Mucosa of gallbladder (tissue), 1 donor: ENCODE measurements around the gene ZRANB3. TPM values are rescaled to one million over a fixed set of nuclear protein-coding genes. Genes with fewer than 3 reads are reported as not detected.
"Not testable (repeated sequence)": the region's sequence is repeated elsewhere in the genome, so short reads cannot be mapped to it uniquely, and the experiment has no call there.

Source experiments
- DNase-seq: peaks from one replicate; pipeline ENCODE4 v3.0.0-alpha.2; 2020; ENCODE audit warnings: low spot score
- total RNA-seq: library from RNA; stranded (reverse); gene quantifications from one replicate; pipeline ENCODE4 v1.2.1, GENCODE V29; 2021
- donor health status: DM: no; HTN: no; CAD: no.

ZRANB3 gene
- total RNA-seq, 1 donor from 2014 or later, result 4.8 TPM

DNA sequence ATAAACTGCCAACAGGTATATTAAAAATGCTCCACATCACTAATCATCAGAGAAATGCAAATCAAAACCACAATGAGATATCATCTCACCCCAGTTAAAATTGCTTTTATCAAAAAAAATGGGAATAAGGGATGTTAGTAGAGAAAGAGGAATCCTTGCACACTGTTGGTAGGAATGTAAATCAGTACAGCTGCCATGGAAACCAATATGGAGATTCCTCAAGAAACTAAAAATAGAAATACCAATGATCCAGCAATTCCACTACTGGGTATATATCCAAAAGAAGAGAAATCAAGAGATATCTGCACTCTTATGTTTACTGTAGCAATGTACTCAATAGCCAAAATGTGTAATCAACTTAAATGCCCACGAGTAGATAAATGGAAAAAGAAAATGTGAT is 40.6 kb downstream of the ZRANB3 start:
- no peak for DNase-seq

DNA sequence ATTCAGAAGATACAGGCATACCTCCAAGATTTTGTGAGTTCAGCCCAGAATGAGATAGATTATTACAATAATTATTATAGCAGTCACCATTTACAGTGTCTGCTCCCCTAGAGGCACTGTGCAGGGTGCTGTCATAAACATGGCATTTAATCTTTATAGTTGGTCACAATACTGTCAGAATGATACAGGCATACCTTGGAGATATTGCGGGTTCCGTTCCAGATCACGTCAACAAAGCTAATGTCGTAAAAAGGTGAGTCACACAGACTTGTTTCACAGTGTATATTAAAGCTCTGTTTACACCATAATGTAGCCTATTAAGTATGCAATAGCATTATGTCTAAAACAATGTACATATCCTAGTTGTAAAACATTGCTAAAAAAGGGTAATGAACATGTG is 45.6 kb downstream of the ZRANB3 start:
- DNase-seq, result no peak

DNA sequence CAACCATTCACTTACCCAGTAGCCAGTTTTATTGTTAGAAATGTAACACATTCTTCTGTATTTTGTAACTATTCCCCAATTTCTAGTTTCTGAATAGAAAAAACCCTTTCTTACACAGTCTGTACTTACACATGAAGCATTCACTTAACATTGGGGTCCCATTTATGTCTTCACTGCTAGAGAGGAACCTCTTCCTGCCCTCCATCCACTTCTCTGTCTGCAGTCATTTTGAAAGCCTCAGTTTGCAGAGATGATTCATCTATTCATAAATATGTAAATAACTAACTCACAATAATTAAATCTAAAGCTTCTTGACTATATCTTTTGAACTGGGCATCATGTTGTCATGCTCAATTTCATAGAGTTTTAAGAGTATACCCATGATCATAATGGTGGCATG is 55.9 kb downstream of the ZRANB3 start:
- DNase-seq, result no peak

DNA sequence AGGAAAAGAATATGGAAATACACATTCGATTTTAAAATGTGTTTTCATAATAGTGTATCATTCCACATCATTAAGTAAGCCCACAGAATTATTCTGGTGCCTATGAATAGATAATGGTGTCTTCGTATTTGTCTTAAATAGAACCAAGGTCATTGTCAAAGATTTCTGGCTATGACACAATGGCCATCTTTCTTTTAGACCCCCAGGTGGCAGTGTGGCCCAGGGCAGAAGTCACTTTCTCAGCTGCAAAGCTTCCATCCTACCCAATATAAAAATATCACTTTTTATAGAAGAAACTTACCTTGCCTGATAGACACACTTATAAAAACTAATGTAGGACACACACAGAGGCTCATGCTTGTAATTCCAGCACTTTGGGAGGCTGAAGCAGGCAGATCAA is 57.5 kb downstream of the ZRANB3 start:
- DNase-seq, result no peak

DNA sequence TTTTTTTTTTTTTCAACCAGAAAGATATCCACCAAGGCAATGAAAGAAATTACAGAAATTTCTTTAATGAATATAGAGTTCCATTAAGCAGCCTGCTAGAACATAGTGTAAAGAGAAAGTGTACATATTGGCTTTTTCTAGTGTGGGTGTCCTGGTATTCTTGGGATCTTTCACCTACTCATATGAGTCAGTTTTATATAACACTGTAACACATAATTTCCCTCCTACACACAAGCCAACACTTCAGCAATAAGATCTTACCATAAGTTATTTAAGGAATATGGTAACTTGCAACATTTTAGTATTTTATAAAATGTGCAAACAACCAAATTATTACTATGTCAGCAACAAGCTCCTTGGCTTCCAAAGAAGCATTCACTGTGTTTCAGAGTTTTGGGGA is 59.9 kb downstream of the ZRANB3 start:
- DNase-seq, result no peak

DNA sequence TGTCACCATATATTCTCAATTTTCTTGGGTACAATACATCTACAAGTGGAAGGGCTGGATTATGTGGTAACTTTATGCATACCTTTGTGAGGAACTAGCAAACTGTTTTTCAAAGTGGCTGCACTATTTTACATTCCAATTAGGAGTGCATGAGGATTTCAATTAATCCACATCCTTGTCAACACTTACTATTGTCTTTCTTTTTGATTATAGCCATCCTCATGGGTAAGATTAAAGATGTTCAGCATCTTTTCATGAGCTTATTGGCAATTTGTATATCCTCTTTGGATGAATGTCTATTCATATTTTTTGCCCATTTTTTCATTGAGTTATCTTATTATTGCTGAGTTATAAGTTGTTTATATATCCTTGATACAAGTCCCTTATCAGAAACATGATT is 73.7 kb downstream of the ZRANB3 start:
- DNase-seq, result no peak

DNA sequence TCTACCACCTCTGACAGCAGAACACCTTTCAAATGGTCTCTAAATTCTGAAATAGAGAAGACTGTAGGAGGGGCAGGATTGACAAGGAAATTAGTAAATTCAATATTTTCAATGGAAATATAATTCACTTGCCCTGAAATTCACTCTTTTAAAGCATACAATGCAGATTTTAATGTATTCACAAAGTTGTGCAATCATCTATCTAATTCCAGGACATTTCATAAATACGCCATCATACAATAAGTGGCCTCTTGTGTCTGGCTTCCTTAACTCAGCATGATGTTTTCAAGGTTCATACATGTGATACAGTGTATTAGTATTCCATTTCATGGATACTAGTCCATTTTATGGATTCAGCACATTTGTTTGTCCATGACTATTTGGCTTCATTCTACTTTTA is 74.2 kb downstream of the ZRANB3 start:
- no peak for DNase-seq

DNA sequence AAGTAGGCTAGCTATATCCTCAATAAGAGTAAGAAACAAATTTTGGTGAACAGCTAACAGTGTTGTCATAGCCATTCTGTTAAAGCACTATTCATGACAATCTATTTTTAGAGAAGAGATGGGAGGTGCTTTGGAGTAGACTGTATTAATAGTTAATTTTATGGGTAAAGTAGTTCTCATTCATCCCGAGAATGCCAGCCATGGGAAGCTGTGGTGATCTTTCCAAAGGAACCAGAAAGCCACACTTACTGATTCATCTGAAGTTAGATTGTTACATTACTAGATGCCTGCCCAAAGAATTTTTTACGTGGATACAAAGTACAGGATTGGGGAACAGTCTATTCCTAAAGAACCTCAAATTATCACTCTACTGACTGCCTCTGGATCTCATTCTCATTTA is 74.6 kb downstream of the ZRANB3 start:
- no peak for DNase-seq

DNA sequence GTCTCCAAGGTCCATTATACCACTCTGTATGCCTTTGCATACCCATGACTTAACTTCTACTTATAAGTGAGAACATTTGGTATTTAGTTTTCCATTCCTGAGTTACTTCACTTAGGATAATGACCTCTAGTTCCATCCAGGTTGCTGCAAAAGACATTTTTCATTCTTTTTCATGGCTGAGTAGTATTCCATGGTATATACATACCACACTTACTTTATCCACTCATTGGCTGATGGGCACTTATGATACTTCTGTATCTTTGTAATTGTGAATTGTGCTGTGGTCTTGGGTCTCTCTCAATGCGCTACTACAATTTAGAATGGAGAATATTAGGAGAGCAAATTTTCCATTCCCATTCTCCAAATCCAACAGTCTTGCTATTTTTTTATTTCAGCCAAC is 76.4 kb downstream of the ZRANB3 start:
- no peak for DNase-seq

DNA sequence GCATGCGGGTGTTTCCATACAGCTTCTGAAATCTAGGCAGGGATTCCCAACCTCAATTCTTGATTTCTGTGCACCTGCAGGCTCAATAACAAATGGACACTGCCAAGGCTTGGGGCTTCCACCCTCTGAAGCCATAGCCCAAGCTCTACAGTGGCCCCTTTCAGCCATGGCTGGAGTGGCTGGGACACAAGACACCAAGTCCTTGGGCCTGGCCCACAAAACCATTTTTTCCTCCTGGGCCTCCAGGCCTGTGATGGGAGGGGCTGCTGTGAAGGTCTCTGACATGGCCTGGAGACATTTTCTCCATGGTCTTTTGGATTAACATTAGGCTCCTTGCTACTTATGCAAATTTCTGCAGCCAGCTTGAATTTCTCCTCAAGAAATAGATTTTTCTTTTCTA is 78.0 kb downstream of the ZRANB3 start:
- not testable (repeated sequence) for DNase-seq

DNA sequence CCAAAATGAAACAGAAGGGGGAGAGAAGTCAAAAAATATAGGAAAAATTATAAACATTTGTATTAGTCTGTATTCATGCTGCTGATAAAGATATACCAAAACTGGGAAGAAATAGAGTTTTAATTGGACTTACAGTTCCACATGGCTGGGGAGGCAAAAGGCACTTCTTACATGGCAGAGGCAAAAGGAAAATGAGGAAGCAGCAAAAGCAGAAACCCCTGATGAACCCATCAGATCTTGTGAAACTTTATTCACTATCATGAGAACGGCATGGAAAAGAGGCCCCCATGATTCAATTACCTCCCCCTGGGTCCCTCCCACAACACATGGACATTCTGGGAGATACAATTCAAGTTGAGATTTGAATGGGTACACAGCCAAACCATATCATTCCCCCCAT is 79.1 kb downstream of the ZRANB3 start:
- no peak for DNase-seq

DNA sequence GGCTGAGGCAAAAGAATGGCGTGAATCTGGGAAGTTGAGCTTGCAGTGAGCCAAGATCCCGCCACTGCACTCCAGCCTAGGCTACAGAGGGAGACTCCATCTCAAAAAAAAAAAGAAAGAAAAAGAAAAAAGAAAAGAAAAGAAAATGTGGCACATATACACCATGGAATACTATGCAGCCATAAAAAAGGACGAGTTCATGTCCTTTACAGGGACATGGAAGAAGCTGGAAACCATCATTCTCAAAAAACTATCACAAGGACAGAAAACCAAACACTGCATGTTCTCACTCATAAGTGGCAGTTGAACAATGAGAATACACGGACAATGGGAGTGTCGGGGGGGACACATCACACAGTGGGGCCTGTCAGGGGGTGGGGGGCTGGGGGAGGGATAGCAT is 88.0 kb downstream of the ZRANB3 start:
- not testable (repeated sequence) for DNase-seq

DNA sequence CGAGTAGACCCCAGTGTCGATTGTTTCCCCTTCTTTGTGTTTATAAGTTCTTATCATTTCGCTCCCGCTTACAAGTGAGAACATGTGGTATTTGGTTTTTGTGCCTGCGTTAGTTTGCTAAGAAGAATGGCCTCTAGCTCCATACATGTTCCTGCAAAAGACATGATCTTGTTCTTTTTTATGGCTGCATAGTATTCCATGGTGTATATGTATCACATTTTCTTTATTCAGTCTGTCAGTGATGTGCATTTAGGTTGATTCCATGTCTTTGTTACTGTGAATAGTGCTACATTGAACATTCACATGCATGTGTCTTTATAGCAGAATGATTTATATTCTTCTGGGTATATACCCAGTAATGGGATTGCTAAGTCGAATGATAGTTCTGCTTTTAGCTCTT is 95.9 kb downstream of the ZRANB3 start:
- not testable (repeated sequence) for DNase-seq

DNA sequence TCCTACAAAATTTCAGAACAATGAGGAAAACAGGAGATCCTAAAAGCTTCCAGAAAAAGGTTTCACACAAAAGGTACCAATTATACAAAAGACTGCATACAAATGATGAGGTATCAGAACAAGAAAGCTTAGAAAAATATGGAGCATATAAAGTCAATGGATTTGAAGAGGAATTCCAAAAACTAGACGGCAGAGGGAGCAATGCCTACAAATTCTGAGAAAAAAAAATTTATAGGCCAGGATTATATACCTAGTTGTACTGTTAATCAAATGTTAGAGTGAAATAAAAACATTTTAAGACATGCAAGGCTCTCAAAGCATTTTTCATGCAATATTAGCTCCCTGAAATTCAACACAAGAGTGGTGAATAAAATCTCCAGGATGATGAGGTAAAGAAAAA is 106.2 kb downstream of the ZRANB3 start:
- DNase-seq, result no peak

DNA sequence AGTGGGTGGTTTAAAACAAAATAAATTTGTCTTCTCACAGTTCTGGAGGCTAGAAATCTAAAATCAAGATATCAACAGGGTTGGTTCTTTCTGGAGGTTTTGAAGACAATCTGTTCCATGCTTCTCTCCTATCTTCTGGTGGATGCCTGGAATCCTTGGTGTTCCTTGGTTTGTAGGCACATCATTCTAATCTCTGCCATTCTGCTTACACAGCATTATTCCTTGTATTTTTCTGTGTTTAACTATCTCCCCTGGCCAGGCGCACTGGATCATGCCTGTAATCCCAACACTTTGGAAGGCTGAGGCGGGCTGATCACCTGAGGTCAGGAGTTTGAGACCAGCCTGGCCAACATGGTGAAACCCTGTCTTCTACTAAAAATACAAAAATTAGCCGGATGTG is 108.1 kb downstream of the ZRANB3 start:
- no peak for DNase-seq

DNA sequence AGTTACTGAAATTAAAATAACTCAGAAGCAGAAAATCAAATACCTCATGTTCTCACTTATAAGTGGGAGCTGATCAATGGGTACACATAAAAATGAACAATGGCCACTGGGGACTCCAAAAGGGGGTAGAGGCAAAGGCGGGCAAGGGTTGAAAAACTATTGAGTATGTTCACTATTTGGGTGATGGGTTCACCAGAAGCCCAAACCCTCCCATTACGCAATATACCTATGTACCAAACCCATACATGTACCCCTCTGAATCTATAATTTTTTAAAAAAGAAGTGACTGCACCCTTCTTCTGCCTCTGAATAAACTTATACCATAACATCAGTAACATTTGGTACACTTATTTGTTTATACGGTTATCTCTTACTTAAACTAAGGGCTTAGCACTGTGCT is 119.4 kb downstream of the ZRANB3 start:
- DNase-seq, result no peak

DNA sequence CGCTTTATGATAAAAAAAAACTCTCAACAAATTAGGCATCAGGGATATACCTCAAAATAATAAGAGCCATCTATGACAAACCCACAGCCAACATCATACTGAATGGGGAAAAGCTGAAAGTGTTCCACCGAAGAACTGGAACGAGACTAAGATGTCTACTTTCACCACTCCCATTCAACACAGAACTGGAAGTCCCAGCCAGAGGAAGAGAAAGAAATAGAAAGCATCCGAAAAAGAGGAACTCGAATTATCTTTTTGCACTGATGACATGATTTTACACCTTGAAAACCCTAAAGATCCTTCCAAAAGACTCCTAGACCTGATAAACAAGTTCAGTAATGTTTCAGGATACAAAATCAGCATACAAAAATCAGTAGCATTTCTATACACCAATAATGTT is 121.6 kb downstream of the ZRANB3 start:
- no peak for DNase-seq

DNA sequence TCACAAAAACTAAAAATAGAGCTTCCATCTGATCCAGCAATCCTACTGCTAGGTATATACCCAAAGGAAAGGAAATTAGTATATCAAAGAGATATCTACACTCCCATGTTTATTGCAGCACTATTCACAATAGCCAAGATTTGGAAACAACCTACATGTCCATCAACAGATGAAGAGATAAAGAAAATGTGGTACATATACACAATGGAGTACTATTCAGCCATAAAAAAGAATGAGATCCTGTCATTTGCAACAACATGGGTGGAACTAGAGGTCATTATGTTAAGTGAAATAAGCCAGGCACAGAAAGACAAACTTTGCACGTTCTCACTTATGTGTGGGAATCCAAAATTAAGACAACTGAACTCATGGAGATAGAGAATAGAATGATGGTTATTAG is 134.8 kb downstream of the ZRANB3 start:
- DNase-seq, result not testable (repeated sequence)

DNA sequence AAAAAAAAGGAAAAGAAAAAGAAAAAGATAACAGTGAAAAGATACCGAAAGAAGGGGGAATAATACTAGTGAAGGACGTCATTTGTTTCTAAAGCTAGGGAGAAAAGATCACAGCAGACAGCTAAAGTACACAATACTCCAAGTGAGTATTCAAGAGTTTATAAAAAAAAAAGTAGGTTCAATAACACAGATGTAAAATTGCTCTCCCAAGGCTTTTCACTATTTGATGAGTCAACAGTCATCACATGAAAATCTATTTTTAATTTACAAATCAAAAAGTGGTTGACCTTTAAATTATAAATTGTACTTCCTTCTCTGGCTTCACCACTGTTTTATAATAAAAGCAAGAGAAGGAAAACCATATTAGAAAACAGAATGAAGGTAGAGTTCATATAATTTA is 144.0 kb downstream of the ZRANB3 start:
- DNase-seq, result no peak

DNA sequence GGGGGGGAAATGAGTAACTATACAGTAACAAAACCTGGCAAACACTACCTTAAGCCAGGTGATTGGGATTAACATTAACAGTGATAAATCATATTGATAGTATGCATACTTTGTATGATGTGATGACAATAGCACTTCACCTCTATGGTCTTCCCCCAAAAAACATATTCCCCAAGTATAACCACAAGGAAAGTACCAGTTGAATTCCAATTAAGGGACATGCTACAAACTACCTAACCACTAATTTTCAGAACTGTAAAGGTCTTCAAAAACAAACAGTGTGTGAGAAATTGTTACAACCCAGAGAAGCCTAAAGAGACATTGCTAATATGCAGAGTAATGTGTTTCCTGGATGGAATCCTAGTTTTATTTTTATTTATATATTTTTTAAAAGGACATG is 152.4 kb downstream of the ZRANB3 start:
- DNase-seq, result no peak

DNA sequence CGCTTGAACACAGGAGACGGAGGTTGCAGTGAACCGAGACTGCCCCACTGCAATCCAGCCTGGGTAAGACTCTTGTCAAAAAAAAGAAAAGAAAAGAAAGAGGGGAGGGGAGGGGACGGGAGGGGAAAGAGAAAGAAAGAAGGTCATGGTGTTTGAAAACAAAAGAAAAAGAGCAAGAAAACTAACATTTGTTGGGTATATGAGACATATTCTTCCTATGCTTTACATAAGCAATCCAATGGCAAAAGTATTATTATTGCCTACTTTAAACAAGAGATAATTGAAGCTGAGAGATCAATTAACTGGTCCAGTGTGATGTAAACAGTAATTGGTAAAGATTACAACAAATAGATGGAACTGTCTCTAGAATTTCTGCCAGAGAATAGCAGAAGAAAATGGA is 157.3 kb downstream of the ZRANB3 start:
- DNase-seq, result no peak

DNA sequence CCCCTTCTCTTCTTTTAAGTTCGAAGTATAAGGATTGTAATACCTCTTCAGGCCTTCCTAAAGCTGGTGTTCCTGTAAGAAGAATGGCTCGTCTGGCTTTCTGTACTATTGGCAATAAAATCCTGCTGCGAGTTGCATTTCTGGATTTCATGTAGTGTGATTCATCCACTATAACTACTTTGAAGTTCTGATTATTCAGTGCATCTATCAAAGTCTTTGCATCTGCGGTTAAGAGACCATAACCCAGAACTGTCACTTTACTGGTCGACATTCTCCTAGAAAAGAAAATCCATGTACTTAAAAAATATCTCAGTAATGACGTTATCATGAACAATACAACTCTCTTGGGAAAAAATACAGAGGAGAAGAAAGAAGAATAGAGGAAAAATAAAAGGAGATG is 181.1 kb downstream of the ZRANB3 start:
- no peak for DNase-seq

DNA sequence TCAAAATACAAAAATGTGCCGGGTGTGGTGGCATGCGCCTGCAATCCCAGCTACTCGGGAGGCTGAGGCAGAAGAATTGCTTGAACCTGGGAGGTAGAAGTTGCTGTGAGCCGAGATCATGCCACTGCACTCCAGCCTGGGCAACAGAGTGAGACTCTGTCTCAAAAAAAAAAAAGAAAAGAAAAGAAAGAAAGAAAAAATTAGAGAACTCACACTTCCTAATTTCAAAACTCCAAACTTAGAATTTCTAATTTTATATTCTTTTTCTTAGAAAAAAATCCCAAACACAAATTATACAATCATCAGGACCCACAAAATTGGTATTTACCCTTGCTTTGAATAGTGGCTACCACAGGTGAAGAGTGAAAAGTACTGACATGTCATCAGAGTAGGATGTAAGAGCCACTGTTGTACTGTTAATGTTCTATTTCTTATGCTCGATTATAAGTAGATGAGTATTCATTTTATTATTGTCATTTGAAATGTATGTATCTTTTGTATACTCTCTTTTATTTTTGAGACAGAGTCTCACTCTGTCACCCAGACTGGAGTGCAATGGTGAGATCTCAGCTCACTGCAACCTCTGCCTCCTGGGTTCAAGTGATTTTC is 182.8 kb downstream of the ZRANB3 start:
- not testable (repeated sequence) for DNase-seq

DNA sequence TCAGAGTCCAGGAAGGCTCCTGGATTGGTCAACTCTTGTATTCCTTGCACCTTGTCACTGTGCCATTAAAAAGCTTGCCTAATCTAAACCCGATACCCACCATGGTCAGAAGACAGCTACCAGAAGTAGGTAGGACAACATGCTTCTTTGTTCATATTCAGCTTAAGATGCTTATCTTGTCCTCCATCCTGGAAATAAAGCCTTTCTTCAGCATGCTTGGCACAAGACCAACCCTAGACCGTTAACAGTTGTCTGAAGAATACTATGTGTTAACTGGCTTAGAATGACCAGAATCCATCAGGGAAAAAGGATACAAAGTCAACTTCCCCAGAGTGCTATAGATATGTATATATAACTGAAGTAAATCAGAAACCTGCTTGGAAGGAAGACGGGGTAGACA is 193.9 kb downstream of the ZRANB3 start:
- no peak for DNase-seq

DNA sequence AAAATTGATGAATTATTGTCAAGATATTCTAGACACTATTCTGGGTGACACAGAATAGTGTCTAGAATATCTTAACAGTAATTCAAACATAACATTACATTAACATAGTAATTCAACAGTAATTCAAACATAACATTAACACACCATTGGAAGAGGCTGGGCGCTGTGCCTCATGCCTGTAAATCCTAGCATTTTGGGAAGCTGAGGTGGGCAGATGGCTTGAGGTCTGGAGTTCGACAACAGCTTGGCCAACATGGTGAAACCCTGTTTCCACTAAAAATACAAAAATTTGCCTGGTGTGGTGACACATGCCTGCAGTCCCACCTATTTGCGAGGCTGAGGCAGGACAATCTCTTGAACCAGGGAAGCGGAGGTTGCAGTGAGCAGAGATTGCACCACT is 195.8 kb downstream of the ZRANB3 start:
- no peak for DNase-seq
